Measurements from ENCODE around the gene REEP2.

GRCh38 chr5:138438724-138439476, at the start of gene REEP2:
- no peak for TF ChIP-seq EZH2 (IDR thresholded peaks at IDR 0.05; ENCODE audit: borderline replicate concordance)
- TF ChIP-seq, protein P1, sequence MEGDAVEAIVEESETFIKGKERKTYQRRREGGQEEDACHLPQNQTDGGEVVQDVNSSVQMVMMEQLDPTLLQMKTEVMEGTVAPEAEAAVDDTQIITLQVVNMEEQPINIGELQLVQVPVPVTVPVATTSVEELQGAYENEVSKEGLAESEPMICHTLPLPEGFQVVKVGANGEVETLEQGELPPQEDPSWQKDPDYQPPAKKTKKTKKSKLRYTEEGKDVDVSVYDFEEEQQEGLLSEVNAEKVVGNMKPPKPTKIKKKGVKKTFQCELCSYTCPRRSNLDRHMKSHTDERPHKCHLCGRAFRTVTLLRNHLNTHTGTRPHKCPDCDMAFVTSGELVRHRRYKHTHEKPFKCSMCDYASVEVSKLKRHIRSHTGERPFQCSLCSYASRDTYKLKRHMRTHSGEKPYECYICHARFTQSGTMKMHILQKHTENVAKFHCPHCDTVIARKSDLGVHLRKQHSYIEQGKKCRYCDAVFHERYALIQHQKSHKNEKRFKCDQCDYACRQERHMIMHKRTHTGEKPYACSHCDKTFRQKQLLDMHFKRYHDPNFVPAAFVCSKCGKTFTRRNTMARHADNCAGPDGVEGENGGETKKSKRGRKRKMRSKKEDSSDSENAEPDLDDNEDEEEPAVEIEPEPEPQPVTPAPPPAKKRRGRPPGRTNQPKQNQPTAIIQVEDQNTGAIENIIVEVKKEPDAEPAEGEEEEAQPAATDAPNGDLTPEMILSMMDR (IDR thresholded peaks at IDR 0.05; ENCODE audit: poor library complexity): no peak
- TF ChIP-seq EZH2phosphoT487 (IDR thresholded peaks at IDR 0.05; ENCODE audit: low read depth, severe bottlenecking, unreplicated experiment): no peak
